ENCODE results near the gene CCS.
"Not testable (repeated sequence)": the region's sequence is repeated elsewhere in the genome, so short reads cannot be mapped to it uniquely, and the experiment has no call there.

CCS gene

DNA sequence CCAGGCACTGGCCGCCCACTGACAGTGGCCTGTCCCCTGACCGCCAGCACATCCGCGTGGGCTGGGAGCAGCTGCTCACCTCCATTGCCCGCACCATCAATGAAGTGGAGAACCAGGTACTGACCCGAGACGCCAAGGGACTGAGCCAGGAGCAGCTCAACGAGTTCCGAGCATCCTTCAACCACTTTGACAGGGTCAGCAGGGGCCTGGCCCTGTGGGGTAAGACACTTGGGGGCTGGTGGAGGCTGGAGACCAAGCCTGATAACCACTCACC is 31.1 kb upstream of the CCS start:
- no peak for DNase-seq

DNA sequence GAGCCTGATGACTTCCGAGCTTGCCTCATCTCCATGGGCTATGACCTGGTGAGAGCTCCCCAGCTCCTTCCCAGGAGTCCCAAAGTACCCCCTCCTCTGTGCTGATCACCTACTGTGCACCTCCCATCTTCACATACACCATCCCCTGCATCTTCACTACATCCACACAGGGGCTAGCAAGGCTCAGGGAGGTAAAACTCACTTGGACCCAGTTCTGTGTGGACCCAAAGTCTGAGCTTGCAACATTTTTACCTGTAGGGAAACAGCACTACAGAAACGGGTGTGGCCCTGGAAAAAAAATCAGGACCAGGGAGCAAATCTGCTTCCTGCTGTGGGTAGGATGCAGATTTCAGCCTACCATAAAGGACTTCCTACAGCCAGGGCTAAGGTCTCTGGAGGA is 30.7 kb upstream of the CCS start:
- no peak for DNase-seq

DNA sequence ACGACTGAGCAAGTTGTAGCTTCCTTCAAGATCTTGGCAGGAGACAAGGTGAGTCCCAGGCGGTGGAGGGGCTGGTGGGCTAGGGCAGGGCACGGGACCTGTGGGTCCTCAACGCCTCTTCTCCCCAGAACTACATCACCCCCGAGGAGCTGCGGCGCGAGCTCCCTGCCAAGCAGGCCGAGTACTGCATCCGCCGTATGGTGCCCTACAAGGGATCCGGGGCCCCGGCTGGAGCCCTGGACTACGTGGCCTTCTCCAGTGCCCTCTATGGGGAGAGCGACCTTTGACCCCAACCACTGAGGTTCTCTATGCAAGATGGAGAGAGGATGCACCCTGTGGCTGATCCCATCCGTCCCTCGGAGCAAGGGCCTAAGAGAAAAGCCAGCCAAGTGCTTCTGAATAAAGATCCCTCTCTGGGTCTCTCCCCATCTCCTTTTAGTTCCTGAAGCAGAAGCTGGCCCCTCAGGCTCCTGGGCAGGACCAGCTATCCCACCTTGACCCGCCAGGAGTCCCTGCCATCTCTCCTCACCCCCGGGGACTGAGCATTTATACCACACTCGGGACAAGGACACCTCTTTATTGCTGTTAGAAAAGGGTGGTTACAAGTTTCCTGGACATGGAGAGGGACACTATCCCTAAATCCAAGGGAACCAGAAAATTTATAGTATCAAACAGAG is 29.9 kb upstream of the CCS start:
- DNase-seq, result no peak

DNA sequence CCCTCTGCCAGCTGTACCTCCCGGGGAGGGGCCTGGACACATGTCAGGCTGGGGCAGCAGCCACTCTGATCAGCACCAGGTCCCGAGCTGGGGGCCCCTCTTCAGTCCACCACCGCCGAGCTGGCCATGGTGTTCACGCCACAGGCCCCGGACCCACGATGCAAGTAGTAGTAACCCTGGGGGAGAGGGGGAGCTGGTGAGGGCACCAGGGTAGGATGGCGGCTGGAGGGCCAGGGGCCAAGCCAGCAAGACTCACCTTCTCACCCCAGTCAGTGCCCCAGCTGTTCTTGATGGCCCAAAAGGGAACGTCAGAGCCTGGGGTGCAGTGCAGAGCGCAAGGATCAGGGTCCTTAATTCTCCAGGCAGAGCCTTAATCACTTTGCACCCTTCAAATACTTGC is 29.2 kb upstream of the CCS start:
- DNase-seq, result no peak

DNA sequence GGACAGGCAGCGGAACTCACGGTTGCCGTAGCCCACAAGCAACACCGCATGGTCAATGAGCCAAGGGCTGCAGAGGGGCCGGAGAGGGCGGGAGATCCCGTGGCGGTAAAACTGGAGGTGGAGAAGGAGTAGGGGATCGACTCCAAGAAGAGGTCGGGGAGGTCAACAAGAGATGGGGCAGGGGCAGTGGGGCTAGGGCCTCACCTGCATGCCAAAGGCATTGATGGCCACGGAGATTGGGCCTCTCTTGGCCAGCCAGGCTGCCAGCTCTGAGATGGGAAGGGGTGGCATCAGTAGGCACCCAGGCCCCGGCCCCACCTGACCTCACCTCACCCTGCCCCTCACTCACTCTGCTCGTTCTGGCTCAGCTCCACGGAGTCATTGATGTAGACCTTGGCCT is 28.4 kb upstream of the CCS start:
- DNase-seq, result no peak

DNA sequence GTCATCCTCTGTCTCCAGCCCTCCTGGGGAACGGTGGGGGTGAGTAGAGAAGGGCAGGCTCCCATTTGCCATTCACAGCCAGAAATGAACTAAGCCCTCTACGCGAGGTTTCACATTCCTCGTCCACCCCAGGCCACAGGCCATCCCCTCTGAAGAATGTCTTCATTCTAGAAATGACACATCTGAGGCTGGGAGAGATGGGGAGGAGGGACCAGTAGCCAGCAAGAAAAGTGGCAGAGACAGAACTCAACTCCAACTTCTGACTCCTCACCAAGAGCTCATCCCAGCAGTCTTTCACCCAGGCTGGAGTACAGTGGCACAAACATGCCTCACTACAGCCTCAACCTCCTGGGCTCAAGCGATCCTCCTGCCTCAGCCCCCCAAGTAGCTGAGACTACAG is 28.0 kb upstream of the CCS start:
- no peak for DNase-seq

DNA sequence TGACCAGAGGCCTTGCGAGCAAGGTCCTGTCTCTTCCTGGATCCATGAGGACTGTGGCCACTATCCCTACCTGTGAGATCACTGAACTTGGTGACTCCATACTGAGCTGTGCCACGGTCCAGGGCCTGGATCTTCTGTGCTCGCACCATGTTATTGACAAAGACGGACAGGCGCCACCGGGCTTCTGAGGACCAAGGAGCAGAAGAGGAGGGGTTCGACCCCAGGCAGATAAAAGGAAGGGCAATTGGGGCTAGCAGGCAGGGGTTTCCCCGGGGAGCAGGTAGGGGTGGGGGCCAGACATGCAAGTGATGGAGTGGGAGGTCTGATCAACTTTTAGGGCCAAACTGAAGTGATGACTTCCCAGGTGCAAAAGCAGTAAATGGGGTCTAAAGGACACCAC is 26.8 kb upstream of the CCS start:
- no peak for DNase-seq

DNA sequence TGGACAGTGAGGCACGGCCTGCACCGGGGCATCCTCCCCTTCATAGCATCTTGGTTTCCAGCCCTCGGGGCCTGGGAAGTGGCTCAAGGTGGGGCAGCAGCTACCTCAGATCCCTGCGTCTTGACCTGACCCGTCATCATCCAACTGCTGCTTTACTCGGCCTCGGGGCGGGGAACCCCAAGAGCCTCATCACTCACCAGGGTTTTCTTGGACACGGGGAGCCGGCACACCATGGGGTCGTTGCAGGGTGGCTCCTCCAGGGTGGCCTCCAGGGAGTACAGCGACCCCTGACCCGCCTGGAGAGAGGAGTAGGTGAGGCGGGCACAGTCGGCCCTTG is 25.2 kb upstream of the CCS start:
- no peak for DNase-seq

DNA sequence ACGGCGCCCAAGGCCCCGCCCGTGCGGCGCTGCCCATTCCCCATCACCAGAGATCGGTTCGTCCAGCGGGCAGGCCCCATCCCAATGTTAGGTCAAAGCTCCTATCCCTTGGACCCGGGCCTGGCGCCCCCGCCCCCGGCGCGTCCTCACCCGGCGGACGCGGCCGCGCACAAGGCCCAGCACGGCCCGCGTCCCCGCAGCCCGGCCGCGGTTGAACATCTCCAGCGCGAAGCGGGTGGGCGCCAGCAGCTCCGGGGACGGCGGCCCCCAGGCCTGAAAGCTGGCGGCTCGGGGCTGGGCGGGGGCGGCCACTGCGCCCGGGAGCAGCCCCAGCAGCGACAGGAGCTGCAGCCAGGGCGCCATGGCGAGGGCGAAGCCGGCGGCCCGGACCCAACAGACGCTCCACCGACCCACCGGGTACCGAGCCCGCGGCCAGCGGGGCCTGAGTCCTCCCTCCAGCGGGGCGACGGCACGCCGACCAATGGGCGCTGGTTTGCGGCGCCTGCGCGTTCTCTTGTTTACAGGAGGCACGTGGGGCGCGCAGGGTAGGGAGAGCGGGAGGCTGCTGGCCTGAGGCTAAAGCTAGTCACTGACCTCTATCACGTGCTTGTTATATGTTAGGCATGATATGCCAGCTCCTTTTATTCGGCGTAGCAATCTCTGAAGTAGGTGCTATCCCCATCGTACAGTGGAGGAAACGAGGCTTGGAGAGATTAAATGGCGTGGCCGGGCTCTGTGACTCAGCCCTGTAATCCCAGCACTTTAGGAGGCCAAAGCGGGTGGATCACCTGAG is 24.7 kb upstream of the CCS start, which contains the start of gene CTSF:
CTSF (minus strand) TSS at position 483 of the 793 bp plus-strand sequence; CDS start at position 363, 120 bp downstream.
- peak; percentile 84 for DNase-seq

DNA sequence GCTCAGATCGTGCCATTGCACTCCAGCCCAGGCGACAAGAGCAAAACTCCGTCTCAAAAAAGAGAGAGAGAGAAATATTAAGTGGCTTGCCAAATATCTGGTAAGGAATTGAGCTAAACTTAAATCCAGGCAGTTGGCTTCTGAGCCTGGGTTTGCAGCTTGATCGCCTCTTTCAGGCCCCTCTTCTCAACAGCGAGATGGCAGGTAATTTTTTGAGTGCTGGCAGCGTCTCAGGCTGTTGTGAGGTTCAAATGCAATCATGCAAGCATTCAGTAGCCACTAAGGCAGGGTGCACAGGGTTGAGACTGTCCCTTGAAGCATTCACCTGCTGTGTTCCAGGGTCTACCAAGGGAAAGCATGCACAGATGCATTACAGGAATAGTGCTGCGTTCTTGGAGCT is 23.9 kb upstream of the CCS start:
- no peak for DNase-seq

DNA sequence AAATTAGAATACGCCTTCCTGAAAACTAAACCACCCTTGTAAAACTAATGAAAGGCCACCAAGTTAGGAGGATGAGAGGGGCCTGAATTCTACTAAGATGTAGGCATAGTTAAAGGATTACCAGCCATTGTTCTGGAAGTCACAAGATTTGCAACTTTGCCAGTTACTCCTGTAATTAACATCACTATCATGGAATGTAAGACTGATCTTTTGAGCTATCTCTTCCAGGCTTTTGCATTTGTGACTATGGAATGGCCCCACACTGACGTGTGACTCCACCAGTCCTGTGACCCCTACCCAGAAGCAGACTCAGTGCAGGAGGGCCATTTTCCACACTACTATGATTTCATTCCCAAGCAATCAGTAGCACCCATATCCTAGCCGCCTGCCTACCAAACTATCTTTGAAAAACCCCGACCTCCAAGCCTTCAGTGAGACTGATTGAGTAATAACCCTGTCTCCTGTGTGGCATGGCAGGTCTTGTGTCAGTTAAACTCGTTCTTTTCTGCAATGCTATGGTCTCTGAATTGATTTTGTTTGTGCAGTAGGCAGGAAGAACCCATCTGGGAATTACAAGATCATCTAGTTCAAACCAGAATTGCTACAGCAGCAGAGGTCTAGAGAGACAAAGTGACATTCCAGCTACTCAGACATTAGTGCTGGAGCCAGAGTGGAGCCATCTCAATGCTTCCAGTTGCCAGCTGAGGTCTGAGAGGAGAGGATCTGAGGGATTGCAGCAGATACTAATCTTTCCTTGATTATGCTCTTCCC is 22.7 kb upstream of the CCS start:
- no peak for DNase-seq

DNA sequence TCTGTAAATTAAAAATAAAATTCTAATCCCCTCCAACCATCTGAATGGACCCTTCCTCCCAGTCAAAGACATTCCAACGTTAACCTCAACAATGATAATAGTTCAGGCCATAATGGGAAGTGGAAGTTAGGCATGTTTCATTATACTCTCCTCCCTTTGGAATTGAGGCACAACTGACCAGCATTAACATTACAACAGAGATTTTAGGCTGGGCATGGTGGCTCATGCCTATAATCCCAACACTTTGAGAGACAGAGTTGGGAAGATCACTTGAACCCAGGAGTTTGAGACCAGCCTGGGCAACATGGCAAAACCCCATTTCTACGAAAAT is 22.2 kb upstream of the CCS start:
- DNase-seq, result no peak

DNA sequence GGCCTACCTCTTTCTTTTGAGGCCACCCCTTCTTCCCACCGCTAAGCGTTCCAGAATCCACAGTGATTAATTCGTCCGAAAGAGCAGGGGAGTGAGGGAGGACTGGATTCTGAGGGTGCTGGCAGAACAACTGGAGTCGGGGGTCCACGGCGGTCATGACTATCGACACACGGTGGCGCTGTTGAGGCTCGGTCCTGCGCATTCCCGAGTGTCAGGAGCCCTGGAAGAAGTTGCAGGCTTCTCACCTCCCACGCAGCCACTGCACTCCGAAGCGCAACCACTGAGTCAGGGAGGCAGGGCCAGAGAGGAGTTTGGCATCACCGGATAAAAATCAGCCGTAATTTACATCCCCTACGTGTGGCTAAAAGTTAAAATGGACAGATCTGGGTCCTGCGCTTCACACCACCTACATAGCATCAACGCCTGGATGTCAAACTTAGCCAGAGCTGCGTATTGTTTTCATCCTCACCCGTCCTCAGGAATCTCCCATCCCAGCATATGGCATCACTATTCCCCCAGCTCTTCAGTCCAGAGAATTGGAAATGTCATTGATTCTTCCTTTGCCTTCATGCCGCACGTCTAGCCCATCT is 13.9 kb upstream of the CCS start:
- peak; percentile 81 for DNase-seq

DNA sequence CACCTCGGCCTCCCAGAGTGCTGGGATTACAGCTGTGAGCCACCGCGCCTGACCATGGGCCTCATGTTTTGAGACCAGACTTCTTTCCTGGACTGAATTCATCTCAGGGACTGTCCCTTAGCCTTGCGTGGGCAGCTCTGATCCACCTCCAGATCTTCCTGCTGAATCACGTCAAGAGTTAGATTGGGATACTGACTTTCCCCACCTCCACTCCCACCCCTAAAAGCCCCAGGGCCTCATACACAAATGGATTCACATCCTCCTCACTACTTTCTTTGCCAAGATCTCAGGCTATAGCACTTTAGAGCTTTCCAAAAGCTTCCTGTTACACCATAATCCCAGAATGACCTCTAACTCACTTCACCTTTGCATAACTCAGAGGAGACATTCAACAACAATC is 12.2 kb upstream of the CCS start:
- DNase-seq, result no peak

DNA sequence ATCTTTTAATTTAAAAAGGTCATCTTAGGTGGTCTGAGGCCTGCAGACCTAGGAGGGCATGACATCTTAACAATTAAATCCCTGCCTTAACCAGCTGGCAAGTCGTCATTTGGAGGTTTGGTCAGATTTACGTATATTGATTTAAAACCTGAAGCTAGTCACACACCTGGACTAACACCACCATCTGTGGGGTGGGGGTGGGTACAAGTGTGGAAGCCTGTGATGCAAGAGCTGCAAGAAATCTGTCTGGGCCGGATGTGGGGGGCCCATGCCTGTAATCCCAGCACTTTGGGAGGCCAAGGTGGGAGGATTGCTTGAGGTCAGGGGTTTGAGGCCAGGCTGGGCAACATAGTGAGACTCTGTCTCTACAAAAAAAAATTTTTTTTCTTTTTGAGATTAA is 11.7 kb upstream of the CCS start:
- no peak for DNase-seq

DNA sequence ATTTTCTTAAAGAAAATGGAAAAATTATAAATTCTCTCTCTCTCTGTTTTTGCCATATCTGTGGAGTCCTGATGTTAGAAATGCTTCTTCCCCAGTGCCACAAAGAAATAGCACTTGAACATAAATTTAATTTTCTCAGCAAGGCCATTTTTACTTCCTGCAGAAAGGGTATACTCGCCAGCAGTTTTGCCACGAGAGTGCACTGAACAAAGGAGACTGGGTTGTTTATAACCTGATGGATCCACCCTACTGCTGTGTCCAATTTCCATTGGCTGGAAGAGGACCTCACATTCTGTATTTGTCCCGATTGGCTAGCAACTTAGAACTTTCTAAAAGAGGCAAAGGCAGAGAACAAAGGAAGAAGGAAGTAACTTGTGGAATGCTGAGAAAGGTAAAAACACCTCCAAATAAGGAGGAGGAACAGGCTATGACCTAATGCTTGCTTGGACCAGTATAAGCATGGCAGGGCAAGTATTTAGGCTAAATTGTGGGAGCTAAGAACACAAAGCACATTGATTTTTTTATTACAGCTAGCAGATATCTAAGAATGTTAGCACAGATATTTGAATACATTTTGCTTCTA is 10.3 kb upstream of the CCS start:
- DNase-seq, result not testable (repeated sequence)

DNA sequence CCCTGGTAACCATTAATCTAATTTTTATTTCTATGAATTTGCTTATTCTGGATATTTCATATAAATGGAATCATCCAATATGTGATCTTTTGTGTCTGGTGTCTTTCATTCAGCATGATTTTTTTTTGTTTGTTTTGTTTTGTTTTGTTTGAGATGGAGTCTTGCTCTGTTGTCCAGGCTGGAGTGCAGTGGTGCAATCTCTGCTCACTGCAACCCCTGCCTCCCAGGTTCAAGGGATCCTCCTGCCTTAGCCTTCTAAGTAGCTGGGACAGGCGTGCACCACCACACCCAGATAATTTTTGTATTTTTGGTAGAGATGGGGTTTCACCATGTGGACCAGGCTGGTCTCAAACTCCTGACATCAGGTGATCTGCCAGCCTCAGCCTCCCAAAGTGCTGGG is 7.5 kb upstream of the CCS start:
- not testable (repeated sequence) for DNase-seq

DNA sequence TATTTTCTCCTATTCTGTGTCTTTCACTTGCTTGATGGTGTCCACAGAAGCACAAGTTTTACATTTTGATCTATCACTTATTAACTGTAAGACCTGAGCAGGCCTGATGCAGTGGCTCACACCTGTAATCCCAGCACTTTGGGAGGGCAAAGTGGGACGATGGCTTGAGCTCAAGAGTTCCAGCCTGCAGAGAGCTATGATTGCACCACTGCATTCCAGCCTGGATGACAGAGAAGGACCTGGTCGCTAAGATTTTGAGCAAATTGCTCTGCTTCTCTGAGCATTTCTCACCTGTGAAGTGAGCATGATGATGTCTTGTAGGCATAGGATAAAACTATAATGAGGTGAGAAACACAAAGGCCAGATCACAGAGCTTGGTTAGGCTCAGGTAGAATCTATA is 6.8 kb upstream of the CCS start:
- no peak for DNase-seq

DNA sequence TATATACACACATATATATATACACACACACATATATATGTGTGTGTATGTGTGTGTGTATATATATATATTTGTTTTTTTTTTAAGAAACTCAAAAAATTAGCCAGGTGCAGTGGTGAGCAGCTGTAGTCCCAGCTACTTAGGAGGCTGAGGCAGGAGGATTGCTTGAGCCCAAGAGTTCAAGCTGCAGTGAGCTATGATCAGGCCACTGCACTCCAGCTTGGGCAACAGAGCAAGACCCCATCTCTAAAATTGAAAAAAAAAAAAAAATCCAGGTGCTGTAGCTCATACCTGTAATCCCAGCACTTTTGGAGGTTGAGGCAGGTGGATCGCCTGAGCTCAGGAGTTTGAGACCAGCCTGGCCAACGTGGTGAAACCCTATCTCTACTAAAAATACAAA is 3.7 kb upstream of the CCS start:
- not testable (repeated sequence) for DNase-seq

DNA sequence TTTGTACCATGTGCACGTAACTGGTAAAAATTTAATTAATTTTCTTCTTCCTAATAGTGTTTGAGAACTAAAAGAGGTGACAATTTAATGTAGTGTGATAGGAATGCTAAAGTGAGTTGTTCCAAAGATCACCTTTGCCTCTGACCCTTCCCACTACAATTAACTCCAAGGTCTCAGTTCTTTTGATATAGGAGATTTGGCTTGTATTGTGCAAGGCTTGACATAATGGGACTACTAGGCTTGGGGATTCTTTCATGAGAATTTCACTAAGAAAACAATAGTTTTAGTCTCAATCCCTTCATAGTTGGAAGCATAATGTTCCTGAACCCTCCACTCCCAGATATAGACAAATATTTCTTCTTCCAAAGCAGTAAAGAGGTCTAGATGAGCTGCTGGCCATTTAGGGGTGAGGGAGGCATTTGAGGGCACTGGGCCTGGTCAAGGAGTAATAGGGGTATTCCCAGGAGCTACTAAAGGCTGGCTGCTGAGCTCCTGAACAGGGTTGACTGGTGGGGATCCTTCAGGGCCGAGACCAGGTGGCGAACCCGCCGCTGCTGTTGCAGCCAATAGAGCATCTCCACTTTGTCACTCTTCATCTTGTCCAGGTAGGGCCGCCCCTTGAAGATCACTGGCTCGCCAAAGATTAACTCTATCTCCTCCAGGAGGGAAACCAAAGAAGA is 2.8 kb upstream of the CCS start:
- no peak for DNase-seq

DNA sequence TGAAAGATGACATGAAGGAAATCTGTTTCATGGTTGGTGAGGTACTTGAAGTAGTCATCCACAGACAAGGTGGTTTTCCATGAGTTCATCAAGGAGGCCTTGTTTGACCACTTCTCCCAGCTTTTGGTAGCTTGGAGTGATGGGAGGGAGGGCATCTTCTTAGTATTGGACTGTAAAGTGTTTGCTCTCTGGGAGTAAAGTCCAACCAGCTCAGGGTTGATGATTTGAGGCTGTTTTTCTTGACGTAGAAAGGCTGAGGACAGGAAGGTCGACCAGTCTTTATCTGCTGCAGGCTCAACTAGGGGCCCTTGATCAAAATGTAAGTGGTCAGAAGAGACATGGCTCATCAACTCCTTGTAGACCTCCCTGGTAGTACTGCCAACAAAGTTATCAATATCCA is 1.8 kb upstream of the CCS start:
- DNase-seq, result no peak

DNA sequence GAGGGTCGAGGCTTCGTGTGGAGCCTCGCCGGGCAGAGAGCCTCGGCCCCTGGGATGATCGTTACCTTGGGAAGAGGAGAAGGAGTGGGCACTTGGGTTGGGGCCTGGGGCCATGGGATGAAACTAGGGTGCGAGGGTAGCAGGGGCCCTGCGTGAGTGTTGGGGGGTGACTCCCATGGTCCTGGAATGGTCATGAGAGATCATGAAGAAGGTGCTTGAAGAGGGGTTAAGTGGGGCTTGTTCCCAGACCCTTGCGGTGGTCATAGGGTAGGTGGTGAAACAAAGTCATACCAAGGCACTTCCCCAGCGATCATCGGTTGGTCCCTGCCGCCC is 284 bp downstream of the CCS start:
- DNase-seq, result no peak

DNA sequence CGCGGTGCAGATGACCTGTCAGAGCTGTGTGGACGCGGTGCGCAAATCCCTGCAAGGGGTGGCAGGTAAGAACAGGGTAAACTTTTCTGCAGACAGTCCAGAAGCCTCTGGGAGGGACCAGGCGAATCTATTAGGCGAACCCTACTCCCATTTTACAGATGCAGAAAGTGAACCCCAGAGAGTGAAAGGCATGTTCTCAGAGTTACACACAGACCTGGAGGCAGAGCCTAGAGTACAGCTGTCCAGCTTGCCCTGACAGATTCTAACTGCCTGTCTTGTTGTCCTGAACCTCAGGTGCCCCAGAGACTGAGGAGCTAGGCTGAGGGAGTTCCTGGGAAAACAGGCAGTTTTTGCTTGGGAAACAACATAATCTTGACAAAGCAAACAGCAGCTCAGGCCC is 665 bp downstream of the CCS start:
- no peak for DNase-seq

Measured in right hindlimb (tissue), 1 donor.